Retina (tissue), 1 donor: ENCODE results near the gene PWWP2B.
"Not testable (repeated sequence)": the region's sequence is repeated elsewhere in the genome, so short reads cannot be mapped to it uniquely, and the experiment has no call there.

Experiments
- DNase-seq: peaks from one replicate; pipeline ENCODE4 v3.0.0-alpha.2; 2016

PWWP2B gene

DNA sequence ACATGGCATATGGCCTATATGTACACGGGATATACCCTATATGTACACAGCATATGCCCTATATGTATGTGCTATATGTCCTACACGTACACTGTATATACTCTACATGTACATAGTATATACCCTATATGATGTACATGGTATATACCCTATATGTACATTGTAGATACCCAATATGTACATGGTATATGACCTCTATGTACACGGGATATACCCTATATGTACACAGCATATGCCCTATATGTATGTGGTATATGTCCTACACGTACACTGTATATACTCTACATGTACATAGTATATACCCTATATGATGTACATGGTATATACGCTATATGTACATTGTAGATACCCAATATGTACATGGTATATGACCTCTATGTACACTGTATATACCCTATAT lies 38.3 kb downstream of the PWWP2B start:
- not testable (repeated sequence) for DNase-seq

DNA sequence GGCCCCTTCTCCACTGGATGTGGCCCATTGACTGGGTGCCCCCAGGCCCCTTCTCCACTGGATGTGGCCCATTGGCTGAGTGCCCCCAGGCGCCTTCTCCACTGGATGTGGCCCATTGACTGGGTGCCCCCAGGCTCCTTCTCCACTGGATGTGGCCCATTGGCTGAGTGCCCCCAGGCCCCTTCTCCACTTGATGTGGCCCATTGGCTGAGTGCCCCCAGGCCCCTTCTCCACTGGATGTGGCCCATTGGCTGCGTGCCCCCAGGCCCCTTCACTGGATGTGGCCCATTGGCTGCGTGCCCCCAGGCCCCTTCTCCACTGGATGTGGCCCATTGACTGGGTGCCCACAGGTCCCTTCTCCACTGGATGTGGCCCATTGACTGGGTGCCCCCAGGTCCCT lies 39.1 kb downstream of the PWWP2B start:
- not testable (repeated sequence) for DNase-seq

DNA sequence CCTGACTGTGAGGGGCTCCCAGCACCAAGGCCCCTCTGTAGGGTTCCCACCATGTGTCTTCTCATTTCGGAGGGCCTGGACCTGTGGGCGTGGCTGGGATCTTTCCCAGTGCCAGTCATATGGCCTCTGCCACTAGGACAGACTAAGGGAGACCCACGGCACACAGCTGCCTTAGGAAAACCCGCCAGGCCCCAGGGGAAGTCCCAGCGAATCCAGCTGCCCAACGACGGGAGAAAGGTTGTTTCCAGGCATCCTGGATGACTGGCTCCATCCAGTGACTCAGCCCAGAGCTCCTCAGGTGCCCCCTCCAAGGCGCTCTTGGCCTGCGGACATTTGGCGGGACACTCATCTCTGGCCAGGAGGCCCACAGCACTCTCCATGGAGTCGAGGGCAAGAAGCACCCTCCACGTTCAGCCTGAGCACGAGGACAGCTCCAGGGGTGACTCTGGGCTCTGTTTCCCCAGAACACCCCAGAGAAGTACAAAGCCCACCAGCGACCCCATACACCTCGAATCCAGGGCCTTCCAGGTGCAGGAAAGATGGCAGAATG lies 39.9 kb downstream of the PWWP2B start:
- DNase-seq: no peak

DNA sequence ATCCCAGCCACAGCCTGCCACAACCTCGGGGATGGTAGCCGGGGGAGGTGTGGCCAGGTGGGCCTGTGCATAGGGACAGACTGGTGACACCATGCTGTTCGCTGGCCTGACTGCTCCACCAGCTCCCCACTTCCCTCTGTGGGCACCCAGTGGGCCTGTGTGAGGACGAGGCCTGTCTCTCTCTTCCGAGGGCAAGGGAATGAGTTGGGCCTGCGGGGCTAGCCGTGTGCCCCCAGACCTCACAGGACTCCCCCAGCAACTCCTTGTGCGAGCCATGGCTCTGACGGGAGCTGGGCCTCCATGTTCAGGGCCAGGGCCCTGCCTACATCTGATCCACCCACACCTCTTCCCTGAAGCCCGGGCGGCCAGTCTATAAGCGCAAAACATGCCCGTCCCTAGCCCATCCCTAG lies 40.5 kb downstream of the PWWP2B start:
- DNase-seq: no peak

DNA sequence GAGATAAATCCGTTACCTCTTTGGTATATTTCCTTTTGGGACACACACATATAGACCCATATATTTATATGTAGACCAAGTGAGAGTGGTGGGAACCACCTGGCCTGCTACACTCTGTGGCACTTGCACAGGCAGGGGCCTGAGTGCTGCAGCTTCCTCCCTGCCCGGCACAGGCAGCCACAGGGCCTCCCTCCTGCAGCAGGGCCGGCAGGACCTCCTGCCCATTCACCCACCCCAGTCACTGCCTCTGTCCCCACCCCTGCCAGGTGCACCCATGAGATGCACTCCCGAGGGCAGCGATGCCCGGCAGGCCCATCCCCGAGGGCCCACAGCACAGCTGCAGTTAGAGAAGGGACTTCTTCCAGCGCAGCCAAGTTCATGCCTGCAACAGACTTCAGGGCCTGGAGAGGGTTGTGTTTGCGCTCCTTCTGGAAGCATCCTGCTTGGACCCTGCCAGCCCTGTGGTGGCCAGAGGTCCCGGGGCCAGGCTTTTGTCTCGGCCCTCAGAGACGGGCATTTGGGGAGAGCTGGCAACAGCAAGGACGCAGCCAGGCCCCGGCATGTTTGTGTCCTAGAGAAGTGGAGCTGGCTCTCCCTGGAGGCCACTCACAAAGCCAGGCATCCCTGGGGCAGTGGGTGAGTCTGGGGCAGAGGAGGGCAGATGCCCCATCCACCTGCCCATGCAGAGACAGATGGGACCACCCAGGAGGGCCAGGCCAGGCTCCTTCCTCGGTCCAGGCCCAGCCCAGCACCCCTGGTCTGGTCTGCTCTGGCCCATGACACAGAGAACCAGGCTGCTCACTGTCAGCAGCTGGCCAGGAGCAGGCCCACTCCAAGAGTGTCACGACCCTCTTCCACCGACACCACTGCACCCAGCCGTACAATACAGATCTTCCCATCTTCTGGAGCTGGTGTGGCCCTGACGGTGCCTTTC lies 41.4 kb downstream of the PWWP2B start:
- DNase-seq: no peak

DNA sequence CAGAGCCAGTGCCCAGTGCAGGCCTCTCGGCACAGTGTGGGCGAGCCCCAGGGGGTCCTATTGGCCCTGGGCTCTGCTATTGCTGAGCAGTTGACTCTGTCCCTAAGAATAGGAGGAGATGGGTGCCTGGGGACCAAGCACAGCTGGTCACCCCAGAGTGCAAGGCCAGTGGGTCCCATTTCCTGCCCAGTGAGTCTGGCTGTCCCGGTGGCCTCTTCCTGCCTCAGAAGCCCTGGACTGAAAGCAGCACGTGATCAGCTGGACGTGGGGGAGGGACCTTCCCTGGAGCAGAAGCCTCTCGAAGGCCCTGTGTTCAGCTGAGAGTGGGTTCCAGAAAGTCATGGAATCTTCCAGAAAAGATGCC lies 42.0 kb downstream of the PWWP2B start:
- DNase-seq: no peak

DNA sequence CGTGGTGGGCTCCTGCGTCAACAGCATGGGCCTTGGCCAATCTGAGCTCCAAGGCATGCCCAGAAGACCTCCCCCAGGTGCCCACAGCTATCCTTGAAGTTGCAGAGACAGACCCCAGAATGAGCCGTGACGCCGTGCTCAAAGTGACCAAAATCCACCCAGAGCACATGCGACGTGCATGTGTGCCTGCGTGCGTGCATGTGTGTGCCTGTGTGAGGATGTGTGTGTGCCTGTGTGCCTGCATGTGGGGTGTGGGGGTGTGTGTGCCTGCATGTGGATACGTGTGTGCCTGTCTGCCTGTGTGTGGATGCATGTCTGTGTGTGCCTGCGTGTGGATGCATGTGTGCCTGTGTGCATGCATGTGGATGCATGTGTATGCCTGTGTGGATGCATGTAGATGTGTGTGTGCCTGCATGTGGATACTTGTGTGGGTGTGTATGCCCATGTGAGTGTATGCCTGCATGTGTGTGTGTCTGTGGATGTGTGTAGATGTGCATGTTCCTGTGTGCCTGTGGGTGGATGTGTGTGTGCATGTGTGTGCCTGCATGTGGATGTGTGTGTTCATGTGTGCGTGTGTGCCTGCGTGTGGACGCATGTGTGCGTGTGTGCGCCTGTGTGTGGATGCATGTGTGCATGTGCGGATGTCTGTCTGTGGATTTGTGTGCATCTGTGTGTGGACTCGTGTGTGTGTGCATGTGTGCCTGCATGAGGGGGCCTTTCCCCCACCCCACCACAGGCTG lies 42.6 kb downstream of the PWWP2B start:
- no peak for DNase-seq

DNA sequence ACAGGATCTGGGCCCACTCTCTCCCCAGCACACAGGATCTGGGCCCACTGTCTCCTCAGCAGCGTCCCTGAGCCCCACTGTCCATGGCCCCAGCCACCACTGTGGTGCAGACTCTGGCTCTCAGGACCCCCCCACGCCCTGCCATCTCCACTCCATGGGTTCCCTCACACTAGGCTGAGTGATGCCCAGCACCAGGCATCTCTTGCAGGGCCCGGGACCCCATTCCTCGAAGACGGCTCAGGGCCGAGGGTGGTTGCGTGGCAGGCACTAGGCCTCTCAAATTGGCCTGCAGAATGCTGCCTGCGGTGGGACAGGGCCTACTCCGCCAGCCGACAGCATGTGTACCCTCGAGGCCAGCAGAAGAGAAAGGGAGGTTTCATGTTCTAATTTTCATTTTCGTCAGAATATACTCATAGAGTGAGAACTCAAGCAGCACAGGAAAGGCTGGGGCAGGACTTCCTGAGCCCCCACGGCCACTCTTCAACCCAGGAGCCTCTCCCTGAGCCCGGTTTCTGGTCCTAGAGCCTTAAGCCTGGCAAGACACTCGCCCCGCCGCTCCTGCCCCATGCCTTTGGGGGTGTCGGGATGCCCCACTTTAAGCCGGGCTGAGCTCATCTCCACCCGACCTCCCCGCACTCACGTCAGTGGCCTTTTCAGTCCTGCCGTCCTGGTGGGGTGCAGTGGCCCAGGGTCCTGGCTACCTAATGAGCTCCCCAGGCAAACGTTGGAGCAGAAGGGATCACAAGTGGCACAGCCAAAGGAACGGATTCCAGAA lies 44.0 kb downstream of the PWWP2B start:
- DNase-seq: no peak

DNA sequence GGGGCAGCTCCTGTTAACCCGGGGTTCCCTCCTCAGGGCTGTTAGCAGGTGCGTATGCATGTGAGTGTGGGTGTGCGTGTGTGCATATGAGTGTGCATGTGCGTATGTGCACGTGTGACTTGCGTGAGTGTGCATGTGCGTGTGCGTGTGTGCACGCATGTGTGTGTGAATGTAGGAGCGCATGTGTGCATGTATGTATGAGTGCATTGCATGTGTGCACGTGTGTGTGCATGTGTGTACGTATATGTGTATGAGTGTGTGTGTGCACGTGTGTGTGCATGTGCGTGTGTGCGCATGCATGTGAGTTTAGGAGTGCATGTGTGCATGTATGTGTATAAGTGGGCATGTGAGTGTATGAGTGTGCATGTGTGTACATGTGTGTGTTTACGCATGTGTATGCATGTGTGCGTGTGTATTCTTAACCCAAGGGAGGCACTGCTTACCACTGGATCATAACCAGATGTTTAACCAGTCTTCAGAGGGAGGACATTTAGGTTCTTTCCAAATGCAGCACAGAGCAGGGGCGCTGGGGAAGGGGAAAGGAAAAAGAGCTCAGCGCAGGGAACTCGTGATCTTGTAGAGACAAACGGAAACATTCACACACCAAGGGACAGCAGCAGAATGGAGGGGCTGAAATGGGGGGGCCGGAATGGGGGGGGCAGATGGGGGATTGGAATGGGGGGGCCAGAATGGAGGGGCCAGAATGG lies 45.0 kb downstream of the PWWP2B start:
- no peak for DNase-seq

DNA sequence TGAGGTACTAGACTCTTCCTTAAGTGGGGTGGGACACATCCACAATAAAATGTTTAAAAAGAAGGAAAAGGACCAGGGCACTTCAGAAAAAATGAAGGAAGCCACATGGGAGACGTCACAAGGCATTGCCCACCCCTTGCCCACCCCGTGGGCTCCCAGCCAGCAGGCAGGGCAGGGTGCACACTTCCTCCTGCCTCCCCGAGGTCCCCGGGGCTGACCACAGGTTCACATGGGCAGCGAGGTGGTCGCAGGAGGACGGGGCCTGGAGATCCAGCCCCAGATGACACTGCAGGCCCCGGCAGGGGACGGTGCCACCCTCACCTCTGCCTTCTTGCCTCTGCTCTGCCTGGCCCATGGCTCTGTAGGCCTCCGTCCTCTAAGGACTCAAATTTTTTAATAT lies 45.6 kb downstream of the PWWP2B start:
- DNase-seq: no peak

DNA sequence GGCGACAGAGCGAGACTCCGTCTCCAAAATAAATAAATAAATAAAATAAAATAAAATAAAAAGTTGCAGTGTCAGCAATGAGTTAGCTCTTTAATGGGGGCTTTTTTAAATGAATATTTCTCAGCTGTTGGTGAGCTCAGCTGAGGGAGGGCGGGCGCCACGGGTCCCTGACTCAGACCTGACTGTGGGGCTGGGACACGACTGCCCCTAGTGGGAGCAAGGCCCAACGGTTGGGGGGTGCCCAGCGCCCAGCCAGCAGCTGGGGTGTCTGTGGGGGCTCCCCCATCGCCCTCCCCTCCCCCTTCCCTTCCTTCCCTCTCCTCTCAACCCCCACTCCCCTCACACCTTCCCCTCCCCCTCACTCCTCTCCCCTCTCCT lies 46.6 kb downstream of the PWWP2B start:
- no peak for DNase-seq

DNA sequence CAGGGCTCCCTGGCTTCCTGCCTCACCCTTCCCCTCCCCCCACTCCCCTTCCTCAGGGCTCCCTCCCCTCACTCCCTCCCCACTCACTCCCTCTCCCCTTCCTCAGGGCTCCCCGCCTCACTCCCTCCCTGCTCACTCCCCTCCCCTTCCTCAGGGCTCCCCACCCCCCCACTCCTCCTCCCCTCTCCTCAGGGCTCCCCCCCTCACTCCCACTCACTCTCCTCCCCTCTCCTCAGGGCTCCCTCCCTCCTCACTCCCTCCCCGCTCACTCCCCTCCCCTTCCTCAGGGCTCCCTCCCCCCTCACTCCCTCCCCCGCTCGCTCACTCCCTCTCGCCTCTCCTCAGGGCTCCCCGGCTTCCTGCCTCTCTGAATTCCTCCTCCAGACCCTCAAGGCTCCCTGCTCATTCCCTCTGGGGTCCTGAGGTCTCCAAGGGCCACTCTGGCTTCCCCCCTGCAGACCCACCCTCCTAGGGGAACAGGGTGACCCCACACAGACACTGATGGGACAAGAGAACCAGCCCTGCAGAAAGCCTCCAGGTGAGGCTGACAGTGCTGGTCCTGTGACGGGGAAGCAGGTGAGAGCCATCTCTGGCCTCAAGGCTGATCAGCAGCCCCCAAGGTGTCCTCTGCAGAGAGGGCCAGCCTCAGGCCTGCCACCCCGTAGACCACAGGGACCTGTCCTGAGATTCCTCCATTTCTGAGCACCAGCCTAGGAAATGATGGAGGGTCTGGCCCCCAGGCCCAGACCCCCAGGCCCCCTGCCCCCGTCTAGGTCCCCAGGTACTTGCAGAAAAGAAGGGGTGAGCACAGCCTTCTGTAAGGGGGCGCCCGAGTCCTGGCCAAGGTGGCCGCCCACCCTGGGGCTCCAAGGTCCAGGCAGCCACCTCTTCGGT lies 47.2 kb downstream of the PWWP2B start:
- DNase-seq: peak; percentile 61

DNA sequence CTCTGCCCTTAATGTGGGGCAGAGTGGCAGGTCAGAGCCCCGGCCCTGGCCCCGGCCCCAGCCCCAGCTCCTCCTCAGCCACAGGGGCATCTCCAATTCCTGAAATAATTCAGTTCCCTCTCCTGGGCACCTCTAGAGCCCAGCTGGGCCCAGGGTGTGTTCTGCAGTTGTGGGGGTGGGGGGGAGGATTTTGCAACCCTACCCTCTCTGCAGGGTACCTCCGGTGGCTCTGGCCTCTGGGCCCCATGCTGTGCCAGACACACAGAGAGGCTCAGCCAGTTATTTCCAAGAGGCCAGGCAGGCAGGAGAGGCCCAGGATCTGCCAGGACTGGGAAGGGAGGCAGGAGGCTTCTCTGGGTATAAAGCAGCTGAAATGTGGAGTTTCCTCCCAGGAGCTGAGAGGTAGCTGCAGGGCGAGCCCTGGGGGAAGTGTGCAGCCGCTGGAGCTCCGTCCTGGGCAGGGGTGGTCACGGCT lies 47.9 kb downstream of the PWWP2B start:
- DNase-seq: no peak

DNA sequence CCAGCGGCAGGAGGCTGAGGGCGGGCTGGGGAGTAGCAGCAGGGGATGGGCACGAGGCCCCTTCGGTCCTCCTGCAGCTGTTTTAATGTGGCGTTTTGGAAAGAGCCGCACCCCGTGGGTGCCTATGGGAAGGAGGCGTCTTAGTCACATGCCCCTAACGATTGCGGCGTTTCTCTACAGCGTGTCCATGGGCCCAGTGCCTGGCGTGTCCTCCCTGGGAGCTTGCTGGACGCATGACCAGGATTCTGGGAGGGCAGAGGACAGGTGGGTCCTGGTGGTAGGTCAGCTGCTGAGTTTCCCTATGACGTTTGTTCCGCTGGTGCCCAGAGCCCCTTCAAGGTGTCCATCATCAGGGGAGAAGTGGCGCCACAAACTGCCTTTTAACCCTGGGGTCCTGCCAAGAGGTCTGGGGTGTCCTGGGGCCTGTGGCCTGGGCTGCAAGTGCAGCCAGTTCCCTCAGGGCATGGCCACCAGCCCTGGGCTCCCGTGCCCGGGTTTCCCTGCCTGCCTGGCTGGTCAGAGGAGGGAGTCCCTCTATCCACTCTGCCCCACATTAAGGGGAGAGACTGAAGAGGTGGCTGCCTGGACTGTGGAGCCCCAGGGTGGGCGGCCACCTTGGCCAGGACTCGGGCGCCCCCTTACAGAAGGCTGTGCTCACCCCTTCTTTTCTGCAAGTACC lies 48.7 kb downstream of the PWWP2B start:
- no peak for DNase-seq

DNA sequence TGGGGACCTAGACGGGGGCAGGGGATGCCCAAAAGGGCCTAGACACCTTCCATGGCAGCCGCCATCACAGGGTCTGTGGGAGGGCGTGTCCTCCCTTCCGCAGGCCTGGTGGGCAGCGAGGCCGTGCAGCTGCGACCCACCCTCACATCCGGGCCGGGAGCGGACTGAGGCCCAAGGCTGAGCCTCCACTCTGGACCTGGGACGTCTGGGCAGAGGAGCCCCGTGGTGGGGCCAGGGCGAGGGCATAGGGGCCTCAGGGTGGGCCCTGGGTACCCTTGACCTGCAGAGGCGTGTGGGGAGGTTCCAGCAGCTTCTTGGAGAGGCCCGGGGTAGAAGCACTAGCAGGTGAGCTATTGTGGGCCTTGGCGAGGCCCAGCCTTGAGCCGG lies 49.2 kb downstream of the PWWP2B start:
- DNase-seq: no peak

DNA sequence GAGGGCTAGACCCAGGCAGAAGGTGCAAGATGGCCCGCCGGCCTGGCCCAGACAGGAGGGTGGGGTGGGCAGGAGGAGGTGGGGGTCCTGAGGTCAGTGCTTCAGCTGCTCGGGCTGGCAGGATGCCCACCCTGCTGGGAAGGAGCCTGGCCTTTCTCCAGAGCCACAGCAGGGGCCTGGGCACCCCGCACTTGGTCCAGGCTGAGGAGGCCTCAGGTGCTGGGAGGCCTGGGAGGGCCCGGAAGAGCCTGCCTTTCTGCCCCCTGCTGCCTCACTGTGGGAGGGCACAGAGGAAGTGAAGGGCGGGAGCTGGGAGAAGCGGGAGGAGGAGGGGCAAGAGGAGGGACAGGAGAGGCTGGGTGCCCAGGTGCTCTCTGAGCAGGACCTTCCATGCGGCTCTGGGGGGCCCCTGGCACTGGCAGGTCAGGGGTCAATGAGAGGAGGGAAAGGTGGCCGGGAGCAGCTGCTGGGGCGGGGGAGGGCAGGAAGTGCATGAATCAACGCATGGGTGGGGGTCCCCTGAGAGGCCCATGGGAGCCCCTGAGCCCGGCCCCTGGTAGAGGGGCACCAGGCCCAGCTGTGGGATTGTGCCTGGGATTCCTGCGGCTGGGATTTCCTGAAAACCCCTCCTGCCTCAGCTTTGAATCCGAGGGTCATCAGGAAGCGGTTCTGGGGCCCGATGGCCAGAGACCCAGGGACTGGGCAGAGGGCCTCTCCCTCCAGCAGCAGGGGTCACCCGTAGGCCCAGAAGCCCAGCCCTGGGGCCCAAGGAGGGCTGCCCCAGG lies 49.9 kb downstream of the PWWP2B start:
- no peak for DNase-seq

DNA sequence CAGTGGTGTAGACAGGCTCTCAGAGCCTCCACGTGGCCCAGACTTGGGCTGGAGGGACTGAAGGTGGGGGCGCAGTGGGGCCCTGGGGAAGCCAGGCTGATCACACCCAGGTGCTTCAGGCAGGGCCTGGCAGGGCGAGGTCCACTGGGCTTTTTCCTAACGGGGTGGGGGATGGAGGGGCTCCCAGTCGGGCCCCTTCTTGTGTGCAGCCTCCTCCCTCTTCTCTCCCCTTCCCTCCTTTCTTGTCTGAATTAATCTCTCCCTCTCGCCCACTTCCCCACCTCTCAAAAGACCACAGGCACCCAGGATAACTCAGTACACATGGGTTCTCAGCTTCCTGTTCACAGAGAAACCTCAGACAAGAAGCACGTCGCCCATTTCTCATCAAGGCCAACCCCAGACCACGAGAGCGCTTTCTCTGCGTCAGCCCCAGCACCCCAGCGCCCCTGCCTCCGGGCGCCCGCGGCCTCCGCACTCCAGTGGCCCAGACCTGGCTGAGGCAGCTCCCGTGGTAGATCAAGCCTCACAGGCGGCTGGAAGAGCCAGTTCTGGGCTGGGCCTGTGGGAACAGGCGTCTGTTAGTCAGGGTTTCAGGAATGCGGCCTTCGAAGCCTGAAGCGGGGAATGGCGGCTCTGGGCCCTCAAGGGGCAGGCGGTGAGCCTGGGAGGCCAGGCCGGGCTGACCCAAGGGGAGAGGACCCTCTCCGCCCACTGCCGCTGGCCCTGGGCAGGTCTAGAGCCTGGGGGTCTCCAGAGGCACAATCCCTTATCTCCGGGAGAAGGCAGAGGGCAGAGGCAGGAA lies 50.6 kb downstream of the PWWP2B start:
- DNase-seq: no peak

DNA sequence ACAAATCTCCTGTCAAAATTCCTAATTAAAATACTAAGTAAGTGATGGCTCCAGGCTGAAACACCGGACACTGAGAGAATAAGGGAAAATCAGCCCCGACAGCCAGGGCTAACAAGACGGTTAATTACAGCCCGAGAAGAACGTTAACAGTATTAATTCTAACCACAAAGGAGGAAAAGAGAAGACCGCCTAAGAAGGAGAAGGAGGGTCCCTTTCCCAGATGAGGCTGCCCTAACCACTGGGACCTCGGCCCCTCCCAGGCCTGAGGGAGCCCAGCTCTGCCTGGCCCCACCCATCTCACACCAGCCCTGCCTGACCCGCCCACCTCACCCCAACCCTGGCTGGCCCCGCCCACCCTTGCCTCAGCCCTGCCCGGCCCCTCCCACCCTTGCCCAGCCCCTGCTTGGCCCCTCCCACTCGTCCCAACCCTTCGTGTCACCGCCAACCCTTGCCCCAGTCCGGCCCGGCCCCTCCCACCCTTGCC lies 51.3 kb downstream of the PWWP2B start:
- no peak for DNase-seq
